Measurements from ENCODE around the gene GPC5.

Gene GPC5

DNA sequence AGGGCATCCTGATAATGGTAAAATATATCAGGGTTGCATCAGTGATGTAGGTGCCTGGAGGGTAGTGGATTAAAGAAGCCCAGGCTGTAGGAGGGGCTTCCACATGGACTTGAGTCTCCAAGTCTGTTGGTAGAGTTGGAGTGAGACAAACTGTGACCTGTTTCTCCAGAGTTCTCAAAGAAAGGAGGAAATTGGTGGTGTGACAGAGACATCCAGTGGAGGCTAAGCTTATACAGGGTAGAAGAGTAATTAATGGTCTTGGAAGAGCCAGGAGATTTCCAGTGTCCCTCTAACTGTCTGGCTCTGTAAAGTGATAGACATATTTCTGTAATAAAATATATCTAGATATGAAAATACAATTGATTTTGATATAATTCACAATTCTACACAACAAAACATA is 61.1 kb downstream of the GPC5 start:
- Histone ChIP-seq H3K9me3 (ENCODE audit: control insufficient read depth, insufficient read depth, low read depth, low read length) (no peaks in the 10 kb centered on the region), H3K4me3 (ENCODE audit: low read depth, low read length) (no peak overlapping the region), H3K4me1 (ENCODE audit: control insufficient read depth, insufficient read depth, low read length) (no peaks in the 10 kb centered on the region), H3K9ac (ENCODE audit: low read length) (no peak overlapping the region), H3K27ac (ENCODE audit: low read depth, low read length) (no peak overlapping the region), H3K36me3 (ENCODE audit: control insufficient read depth, insufficient read depth, low read length) (no peaks in the 10 kb centered on the region), H3K27me3 (ENCODE audit: control insufficient read depth, insufficient read depth, low read length) (no peaks in the 10 kb centered on the region)

DNA sequence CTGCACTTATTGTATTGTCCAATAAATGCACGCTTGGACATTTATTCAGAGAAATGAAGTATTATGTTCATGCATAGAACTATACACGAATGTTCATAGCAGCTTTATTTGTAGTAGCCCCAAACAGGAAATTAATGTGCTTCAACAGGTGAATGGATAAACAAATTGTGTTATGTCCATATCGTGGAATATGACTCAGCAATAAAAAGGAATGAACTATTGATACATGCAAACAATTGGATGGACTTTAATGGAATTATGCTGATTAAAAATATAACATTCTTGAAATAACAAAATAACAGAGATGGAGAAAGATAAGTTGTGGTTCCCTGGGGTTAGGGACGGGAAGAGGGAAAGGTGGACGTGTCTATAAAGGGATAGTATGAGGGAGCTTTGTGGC is 65.9 kb downstream of the GPC5 start:
- Histone ChIP-seq H3K9ac (ENCODE audit: low read length) (no peak overlapping the region), H3K4me3 (ENCODE audit: low read depth, low read length) (no peak overlapping the region), H3K4me1 (ENCODE audit: control insufficient read depth, insufficient read depth, low read length) (no peaks in the 10 kb centered on the region), H3K27me3 (ENCODE audit: control insufficient read depth, insufficient read depth, low read length) (no peaks in the 10 kb centered on the region), H3K36me3 (ENCODE audit: control insufficient read depth, insufficient read depth, low read length) (no peaks in the 10 kb centered on the region), H3K9me3 (ENCODE audit: control insufficient read depth, insufficient read depth, low read depth, low read length) (no peaks in the 10 kb centered on the region), H3K27ac (ENCODE audit: low read depth, low read length) (no peak overlapping the region)

DNA sequence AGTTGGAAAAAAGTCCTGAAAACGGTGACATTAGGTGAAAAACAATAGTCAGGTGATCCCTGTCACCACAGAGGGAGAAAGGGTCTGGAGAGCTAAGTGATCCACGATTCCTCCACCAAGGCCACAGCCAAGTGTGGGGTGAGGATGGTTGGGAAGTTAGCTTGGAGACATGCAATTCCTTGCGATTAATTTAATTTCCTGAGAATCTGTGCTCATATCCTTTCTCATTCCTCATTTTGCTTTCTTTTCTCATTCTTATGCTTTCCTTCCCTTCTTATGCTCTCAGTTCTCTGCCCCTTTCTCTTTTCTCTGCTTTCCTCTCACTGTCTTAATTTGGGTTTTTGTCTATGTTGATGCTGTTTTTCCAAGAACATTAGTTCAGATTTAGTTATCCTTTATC is 68.8 kb downstream of the GPC5 start:
- H3K4me1 ChIP-seq (ENCODE audit: control insufficient read depth, insufficient read depth, low read length), result no peaks in the 10 kb centered on the region
- no peak overlapping the region for H3K27ac ChIP-seq (ENCODE audit: low read depth, low read length)
- no peak overlapping the region for H3K4me3 ChIP-seq (ENCODE audit: low read depth, low read length)
- H3K9ac ChIP-seq (ENCODE audit: low read length), result no peak overlapping the region
- H3K27me3 ChIP-seq (ENCODE audit: control insufficient read depth, insufficient read depth, low read length), result no peaks in the 10 kb centered on the region
- no peaks in the 10 kb centered on the region for H3K9me3 ChIP-seq (ENCODE audit: control insufficient read depth, insufficient read depth, low read depth, low read length)
- H3K36me3 ChIP-seq (ENCODE audit: control insufficient read depth, insufficient read depth, low read length), result no peaks in the 10 kb centered on the region

DNA sequence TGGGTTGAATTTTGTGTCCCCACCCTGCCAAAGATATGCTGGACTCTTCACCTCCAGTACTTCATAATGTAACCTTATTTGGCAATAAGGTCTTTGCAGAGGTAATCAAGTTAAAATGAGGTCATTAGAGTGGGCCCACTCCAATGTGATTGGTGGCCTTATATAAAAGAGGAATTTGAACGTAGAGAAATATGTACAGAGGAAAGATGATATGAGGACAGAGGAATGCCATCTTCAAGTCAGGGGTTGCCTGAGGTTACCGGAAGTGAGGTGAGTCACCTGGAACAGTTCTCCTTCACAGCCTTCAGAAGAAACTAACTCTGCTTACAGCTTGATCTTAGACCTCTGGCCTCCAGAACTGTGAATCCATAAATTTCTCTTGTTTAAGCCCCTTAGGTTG is 69.9 kb downstream of the GPC5 start:
- H3K9ac ChIP-seq (ENCODE audit: low read length), result no peak overlapping the region
- H3K4me3 ChIP-seq (ENCODE audit: low read depth, low read length), result no peak overlapping the region
- no peaks in the 10 kb centered on the region for H3K27me3 ChIP-seq (ENCODE audit: control insufficient read depth, insufficient read depth, low read length)
- H3K9me3 ChIP-seq (ENCODE audit: control insufficient read depth, insufficient read depth, low read depth, low read length), result no peaks in the 10 kb centered on the region
- H3K27ac ChIP-seq (ENCODE audit: low read depth, low read length), result no peak overlapping the region
- no peaks in the 10 kb centered on the region for H3K4me1 ChIP-seq (ENCODE audit: control insufficient read depth, insufficient read depth, low read length)
- no peaks in the 10 kb centered on the region for H3K36me3 ChIP-seq (ENCODE audit: control insufficient read depth, insufficient read depth, low read length)

DNA sequence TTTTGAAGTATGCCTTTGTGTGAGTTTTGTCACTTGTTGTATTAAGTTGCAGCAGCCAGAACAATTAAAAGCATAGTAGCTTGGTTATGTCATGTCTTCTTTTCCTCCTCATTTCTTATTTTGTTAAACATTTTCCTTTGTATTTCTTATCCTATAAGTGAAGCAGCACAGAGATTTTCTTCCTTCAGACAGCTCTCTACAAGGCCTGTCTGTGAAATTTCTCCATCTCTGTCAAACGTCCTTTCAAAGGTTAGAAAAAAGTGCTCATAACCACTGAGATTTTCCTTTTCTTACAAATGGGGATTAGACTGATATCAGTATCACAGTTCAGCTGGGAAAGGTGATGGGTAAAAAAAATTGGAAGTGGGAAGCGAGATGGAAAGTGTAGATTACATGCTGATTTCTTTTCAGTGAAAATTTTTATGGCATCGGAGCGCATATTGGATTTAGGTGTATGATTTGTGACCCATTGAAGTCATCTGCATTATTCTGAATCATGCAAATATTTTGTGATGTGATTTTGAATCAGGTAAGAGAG is 71.7 kb downstream of the GPC5 start:
- Histone ChIP-seq H3K36me3 (ENCODE audit: control insufficient read depth, insufficient read depth, low read length) (no peaks in the 10 kb centered on the region), H3K27me3 (ENCODE audit: control insufficient read depth, insufficient read depth, low read length) (no peaks in the 10 kb centered on the region), H3K27ac (ENCODE audit: low read depth, low read length) (no peak overlapping the region), H3K4me3 (ENCODE audit: low read depth, low read length) (no peak overlapping the region), H3K4me1 (ENCODE audit: control insufficient read depth, insufficient read depth, low read length) (no peaks in the 10 kb centered on the region), H3K9ac (ENCODE audit: low read length) (no peak overlapping the region), H3K9me3 (ENCODE audit: control insufficient read depth, insufficient read depth, low read depth, low read length) (no peaks in the 10 kb centered on the region)

DNA sequence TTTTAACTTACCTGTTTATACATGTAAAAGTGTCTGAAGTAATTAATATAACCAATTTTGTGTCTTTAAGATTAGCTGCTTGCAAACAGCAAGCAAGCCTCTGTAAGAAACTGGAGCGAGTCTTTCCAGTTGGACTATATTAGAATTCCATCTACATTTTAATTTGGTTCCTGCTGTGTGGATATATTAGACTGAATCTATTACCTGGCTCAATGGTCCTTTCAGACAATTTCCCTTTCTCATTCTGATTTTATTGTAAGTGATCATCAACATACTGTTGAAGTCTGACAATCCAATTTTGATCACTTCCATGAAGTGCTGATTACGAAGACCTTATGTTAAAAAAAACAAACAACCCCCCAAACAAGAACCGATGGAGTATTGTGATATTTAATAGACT is 72.3 kb downstream of the GPC5 start:
- Histone ChIP-seq H3K36me3 (ENCODE audit: control insufficient read depth, insufficient read depth, low read length) (no peaks in the 10 kb centered on the region), H3K9me3 (ENCODE audit: control insufficient read depth, insufficient read depth, low read depth, low read length) (no peaks in the 10 kb centered on the region), H3K9ac (ENCODE audit: low read length) (no peak overlapping the region)

DNA sequence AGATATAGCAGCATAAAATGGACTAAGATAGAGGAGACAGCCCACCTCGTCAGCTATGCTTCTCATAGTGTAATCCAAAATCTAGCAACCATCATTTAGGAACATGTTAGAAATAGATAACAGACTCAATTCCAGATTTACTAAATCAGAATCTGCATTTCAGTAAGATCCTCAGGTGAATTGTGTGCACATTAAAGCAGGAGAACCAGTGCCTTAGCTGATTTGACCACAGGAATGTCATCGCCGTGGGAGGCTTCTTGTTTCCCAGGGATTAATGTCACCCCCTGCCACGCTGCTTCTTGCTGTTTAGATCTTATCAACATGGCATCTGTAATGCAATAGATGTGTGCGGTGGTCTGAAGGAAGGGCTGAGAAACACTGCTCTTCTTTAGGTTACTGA is 84.0 kb downstream of the GPC5 start:
- H3K27ac ChIP-seq (ENCODE audit: low read depth, low read length), result no peak overlapping the region
- no peaks in the 10 kb centered on the region for H3K4me1 ChIP-seq (ENCODE audit: control insufficient read depth, insufficient read depth, low read length)
- no peak overlapping the region for H3K9ac ChIP-seq (ENCODE audit: low read length)
- H3K9me3 ChIP-seq (ENCODE audit: control insufficient read depth, insufficient read depth, low read depth, low read length), result no peaks in the 10 kb centered on the region
- H3K27me3 ChIP-seq (ENCODE audit: control insufficient read depth, insufficient read depth, low read length), result no peaks in the 10 kb centered on the region
- no peak overlapping the region for H3K4me3 ChIP-seq (ENCODE audit: low read depth, low read length)
- H3K36me3 ChIP-seq (ENCODE audit: control insufficient read depth, insufficient read depth, low read length), result no peaks in the 10 kb centered on the region

More for the DNA sequence above, 72.3 kb downstream of the GPC5 start:
- Histone ChIP-seq H3K27me3 (ENCODE audit: control insufficient read depth, insufficient read depth, low read length) (no peaks in the 10 kb centered on the region), H3K4me3 (ENCODE audit: low read depth, low read length) (no peak overlapping the region), H3K27ac (ENCODE audit: low read depth, low read length) (no peak overlapping the region), H3K4me1 (ENCODE audit: control insufficient read depth, insufficient read depth, low read length) (no peaks in the 10 kb centered on the region)

DNA sequence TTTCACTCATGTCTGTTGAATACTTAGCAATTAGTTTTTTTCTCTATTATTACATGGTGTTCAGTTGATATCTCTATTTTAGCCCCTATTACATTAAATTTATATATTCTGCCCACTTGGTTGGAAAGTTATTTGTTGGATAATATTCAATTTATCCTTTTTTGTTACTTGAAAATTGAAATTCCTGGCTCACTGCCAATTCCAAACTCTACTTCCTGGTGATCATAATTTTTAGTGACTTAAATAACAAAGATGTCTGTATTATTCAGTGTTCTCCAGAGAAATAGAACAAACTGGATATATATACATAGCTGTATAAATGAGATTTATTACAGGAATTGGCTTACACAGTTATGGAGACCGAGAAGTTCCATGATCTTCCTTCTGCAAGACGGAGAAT is 93.6 kb downstream of the GPC5 start:
- Histone ChIP-seq H3K4me1 (ENCODE audit: control insufficient read depth, insufficient read depth, low read length) (no peaks in the 10 kb centered on the region), H3K4me3 (ENCODE audit: low read depth, low read length) (no peak overlapping the region), H3K27ac (ENCODE audit: low read depth, low read length) (no peak overlapping the region), H3K9ac (ENCODE audit: low read length) (no peak overlapping the region), H3K9me3 (ENCODE audit: control insufficient read depth, insufficient read depth, low read depth, low read length) (peaks cover 9% of the 10 kb centered on the region), H3K27me3 (ENCODE audit: control insufficient read depth, insufficient read depth, low read length) (no peaks in the 10 kb centered on the region), H3K36me3 (ENCODE audit: control insufficient read depth, insufficient read depth, low read length) (no peaks in the 10 kb centered on the region)

DNA sequence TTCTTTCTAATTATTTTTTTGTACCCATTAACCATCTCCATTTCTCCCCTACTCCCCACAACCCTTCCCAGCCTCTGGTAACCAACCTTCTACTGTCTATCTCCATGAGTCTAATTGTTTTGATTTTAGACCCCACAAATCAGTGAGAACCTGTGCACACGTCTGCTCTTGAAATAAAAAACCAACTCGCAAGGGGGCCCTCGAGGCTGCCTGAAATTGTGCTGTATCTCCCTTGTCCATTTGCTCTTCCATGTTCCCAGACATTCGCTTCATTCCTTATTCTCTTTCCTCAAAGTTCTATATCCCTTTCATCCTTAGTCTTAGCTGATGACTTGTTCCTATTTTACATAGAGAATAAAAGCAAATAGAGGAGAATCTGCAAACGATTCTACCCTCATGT is 95.0 kb downstream of the GPC5 start:
- Histone ChIP-seq H3K4me3 (ENCODE audit: low read depth, low read length) (no peak overlapping the region), H3K4me1 (ENCODE audit: control insufficient read depth, insufficient read depth, low read length) (no peaks in the 10 kb centered on the region), H3K9me3 (ENCODE audit: control insufficient read depth, insufficient read depth, low read depth, low read length) (peaks cover 6% of the 10 kb centered on the region), H3K9ac (ENCODE audit: low read length) (no peak overlapping the region), H3K27ac (ENCODE audit: low read depth, low read length) (no peak overlapping the region), H3K27me3 (ENCODE audit: control insufficient read depth, insufficient read depth, low read length) (no peaks in the 10 kb centered on the region), H3K36me3 (ENCODE audit: control insufficient read depth, insufficient read depth, low read length) (no peaks in the 10 kb centered on the region)

DNA sequence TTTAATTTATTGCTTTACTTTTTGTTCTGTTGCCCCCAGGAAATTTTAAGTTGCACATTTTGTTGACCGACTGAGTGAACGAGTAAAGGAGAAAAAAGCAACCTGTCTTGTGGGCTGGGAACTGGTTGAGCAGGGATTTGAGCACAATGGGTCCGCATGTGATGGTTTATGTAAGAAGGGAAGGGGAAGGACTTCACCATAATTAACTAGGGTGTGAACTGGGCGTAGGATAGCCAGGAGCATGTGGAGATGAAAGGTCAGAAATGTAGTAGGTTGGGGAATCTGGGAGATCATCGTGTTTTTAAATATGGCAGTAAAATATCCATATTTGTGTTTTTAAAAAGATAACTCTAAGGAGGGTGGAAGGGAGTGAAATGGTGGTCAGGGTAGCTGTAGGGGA is 99.9 kb downstream of the GPC5 start:
- H3K4me3 ChIP-seq (ENCODE audit: low read depth, low read length), result no peak overlapping the region

DNA sequence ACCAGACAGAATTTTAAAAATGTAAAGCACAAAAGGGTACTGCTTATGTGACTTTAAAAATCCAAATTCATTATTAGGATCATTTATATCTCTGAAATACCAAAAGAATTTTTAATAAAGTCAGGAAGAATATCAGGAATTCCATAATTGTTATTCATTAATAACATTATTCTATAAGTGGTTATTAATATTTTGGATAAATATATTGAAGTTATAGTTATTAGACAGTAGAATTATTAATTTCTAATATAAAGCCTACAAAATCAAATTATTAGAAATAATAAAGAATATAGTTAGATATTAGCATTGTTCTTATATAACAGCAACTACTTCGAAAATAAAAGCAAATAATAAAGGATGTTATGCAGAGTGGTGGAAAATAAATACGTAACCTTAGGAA is 105.8 kb downstream of the GPC5 start:
- H3K27ac ChIP-seq (ENCODE audit: low read depth, low read length), result no peak overlapping the region
- no peak overlapping the region for H3K9ac ChIP-seq (ENCODE audit: low read length)
- no peaks in the 10 kb centered on the region for H3K27me3 ChIP-seq (ENCODE audit: control insufficient read depth, insufficient read depth, low read length)
- H3K9me3 ChIP-seq (ENCODE audit: control insufficient read depth, insufficient read depth, low read depth, low read length), result no peaks in the 10 kb centered on the region
- no peaks in the 10 kb centered on the region for H3K36me3 ChIP-seq (ENCODE audit: control insufficient read depth, insufficient read depth, low read length)
- no peaks in the 10 kb centered on the region for H3K4me1 ChIP-seq (ENCODE audit: control insufficient read depth, insufficient read depth, low read length)
- H3K4me3 ChIP-seq (ENCODE audit: low read depth, low read length), result no peak overlapping the region

More for the DNA sequence above, 99.9 kb downstream of the GPC5 start:
- H3K27me3 ChIP-seq (ENCODE audit: control insufficient read depth, insufficient read depth, low read length), result no peaks in the 10 kb centered on the region
- H3K9ac ChIP-seq (ENCODE audit: low read length), result no peak overlapping the region
- no peaks in the 10 kb centered on the region for H3K4me1 ChIP-seq (ENCODE audit: control insufficient read depth, insufficient read depth, low read length)
- no peaks in the 10 kb centered on the region for H3K9me3 ChIP-seq (ENCODE audit: control insufficient read depth, insufficient read depth, low read depth, low read length)
- H3K36me3 ChIP-seq (ENCODE audit: control insufficient read depth, insufficient read depth, low read length), result no peaks in the 10 kb centered on the region
- H3K27ac ChIP-seq (ENCODE audit: low read depth, low read length), result no peak overlapping the region

DNA sequence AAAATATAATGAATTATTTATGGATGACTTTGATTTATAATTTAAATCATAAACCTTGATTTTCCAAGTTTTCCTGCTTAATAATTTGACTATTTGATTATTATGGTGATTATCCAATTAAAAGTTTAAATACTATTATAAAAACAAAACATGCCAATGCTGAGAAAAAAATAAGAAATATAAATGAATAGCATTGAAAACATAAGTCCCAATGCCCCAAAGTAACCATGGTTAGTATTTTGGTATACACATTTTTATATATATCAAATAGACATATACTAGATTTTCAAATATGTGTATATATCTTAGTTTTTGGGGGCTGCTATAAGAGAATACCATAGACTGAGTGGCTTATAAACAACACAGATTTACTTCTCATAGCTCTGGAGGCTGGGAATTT is 108.3 kb downstream of the GPC5 start:
- no peaks in the 10 kb centered on the region for H3K36me3 ChIP-seq (ENCODE audit: control insufficient read depth, insufficient read depth, low read length)
- H3K4me1 ChIP-seq (ENCODE audit: control insufficient read depth, insufficient read depth, low read length), result no peaks in the 10 kb centered on the region
- H3K4me3 ChIP-seq (ENCODE audit: low read depth, low read length), result no peak overlapping the region
- no peak overlapping the region for H3K27ac ChIP-seq (ENCODE audit: low read depth, low read length)
- H3K9me3 ChIP-seq (ENCODE audit: control insufficient read depth, insufficient read depth, low read depth, low read length), result no peaks in the 10 kb centered on the region
- H3K27me3 ChIP-seq (ENCODE audit: control insufficient read depth, insufficient read depth, low read length), result no peaks in the 10 kb centered on the region
- H3K9ac ChIP-seq (ENCODE audit: low read length), result no peak overlapping the region

Data from HUES6 (cell line).